Liver (tissue), 9 donors: ENCODE results near the gene CASTOR1. TPM values are rescaled to one million over a fixed set of nuclear protein-coding genes. Genes with fewer than 3 reads are reported as not detected.

Experiments
- DNase-seq: peaks from one replicate; pipeline ENCODE4 v3.0.0-alpha.2; 2017; ENCODE audit warnings: low spot score
- H3K27ac ChIP-seq, 2 donors: one replicate each; pipeline ENCODE4 v1.7.0; 2013; ENCODE audit warnings: inconsistent platforms in 2 of 2, low read length in 2 of 2, control low read depth in 1 of 2, low read depth in 1 of 2, mild to moderate bottlenecking in 1 of 2
- H3K27me3 ChIP-seq, 4 donors: one replicate each; pipeline versions ENCODE4 v1.6.1 to v1.7.0; 2013; ENCODE audit warnings: low read length in 3 of 4, inconsistent platforms in 1 of 4, mild to moderate bottlenecking in 1 of 4, moderate library complexity in 1 of 4; ENCODE audit not compliant: control insufficient read depth in 4 of 4, insufficient read depth in 4 of 4
- H3K36me3 ChIP-seq, 4 donors: one replicate each; pipeline versions ENCODE4 v1.6.1 to v1.7.0; 2013; ENCODE audit warnings: low read length in 3 of 4, mild to moderate bottlenecking in 3 of 4, low read depth in 1 of 4, moderate library complexity in 1 of 4; ENCODE audit not compliant: control insufficient read depth in 4 of 4, insufficient read depth in 3 of 4
- H3K4me1 ChIP-seq, 4 donors: one replicate each; pipeline versions ENCODE4 v1.6.1 to v1.7.0; 2013; ENCODE audit warnings: low read length in 3 of 4, mild to moderate bottlenecking in 3 of 4, moderate library complexity in 1 of 4; ENCODE audit not compliant: control insufficient read depth in 4 of 4, insufficient read depth in 4 of 4
- H3K4me3 ChIP-seq, 3 donors: one replicate each; pipeline versions ENCODE4 v1.6.1 to v1.7.0; 2013; ENCODE audit warnings: low read length in 3 of 3, control low read depth in 1 of 3, low read depth in 1 of 3, mild to moderate bottlenecking in 1 of 3
- H3K9ac ChIP-seq, 2 donors: one replicate each; pipeline ENCODE4 v1.7.0; 2013; ENCODE audit warnings: low read length in 2 of 2, mild to moderate bottlenecking in 2 of 2, moderate library complexity in 2 of 2, control low read depth in 1 of 2, low read depth in 1 of 2
- H3K9me3 ChIP-seq, 4 donors: one replicate each; pipeline versions ENCODE4 v1.6.1 to v1.7.0; 2013; ENCODE audit warnings: low read length in 3 of 4; ENCODE audit not compliant: control insufficient read depth in 4 of 4
- ATF3 ChIP-seq: IDR thresholded peaks from 2 replicates; pipeline ENCODE4 v1.6.1; 2016; ENCODE audit warnings: antibody characterized with exemption
- EGR1 ChIP-seq, 2 donors: IDR thresholded peaks; 2 replicates each; pipeline ENCODE4 v1.6.1; 2016 to 2018; ENCODE audit warnings: antibody characterized with exemption in 2 of 2, low read depth in 2 of 2
- FOXA1 ChIP-seq: IDR thresholded peaks from 2 replicates; pipeline ENCODE4 v1.6.1; 2016; ENCODE audit warnings: antibody characterized with exemption
- FOXA2 ChIP-seq: IDR thresholded peaks from 2 replicates; pipeline ENCODE4 v1.6.1; 2016; ENCODE audit warnings: antibody characterized with exemption
- GABPA ChIP-seq, 2 donors: IDR thresholded peaks in 1 of 2; conservative IDR thresholded peaks in 1 of 2; 2 replicates each; pipeline ENCODE4 v1.6.1; 2016; ENCODE audit warnings: antibody characterized with exemption in 2 of 2, mild to moderate bottlenecking in 1 of 2, moderate library complexity in 1 of 2
- HNF4A ChIP-seq, 2 donors: conservative IDR thresholded peaks; 2 replicates each; pipeline ENCODE4 v1.6.1; 2016; ENCODE audit warnings: antibody characterized with exemption in 2 of 2, mild to moderate bottlenecking in 2 of 2
- JUND ChIP-seq, 2 donors: IDR thresholded peaks; 2 replicates each; pipeline ENCODE4 v1.6.1; 2016; ENCODE audit warnings: antibody characterized with exemption in 2 of 2
- MAX ChIP-seq: IDR thresholded peaks from 2 replicates; pipeline ENCODE4 v1.6.1; 2016; ENCODE audit warnings: antibody characterized with exemption
- REST ChIP-seq: IDR thresholded peaks from 2 replicates; pipeline ENCODE4 v1.6.1; 2016; ENCODE audit warnings: antibody characterized with exemption, mild to moderate bottlenecking
- RXRA ChIP-seq, 2 donors: IDR thresholded peaks; 2 replicates each; pipeline ENCODE4 v1.6.1; 2017 to 2018; ENCODE audit warnings: antibody characterized with exemption in 2 of 2, mild to moderate bottlenecking in 1 of 2
- TAF1 ChIP-seq: conservative IDR thresholded peaks from 2 replicates; pipeline ENCODE4 v1.6.1; 2016; ENCODE audit warnings: antibody characterized with exemption, mild to moderate bottlenecking
- YY1 ChIP-seq: IDR thresholded peaks from 2 replicates; pipeline ENCODE4 v1.6.1; 2016; ENCODE audit warnings: antibody characterized with exemption, mild to moderate bottlenecking
- ZBTB33 ChIP-seq: IDR thresholded peaks from 2 replicates; pipeline ENCODE4 v1.6.1; 2016; ENCODE audit warnings: antibody characterized with exemption
- WGBS: extraction: QIAGEN DNeasy Blood & Tissue Kit; methylation state at CpG from one replicate; pipeline ENCODE4 v1.1.7; 2013; 5-methylcytosine and 5-hydroxymethylcytosine counted together
- polyA plus RNA-seq, 2 donors: library from polyadenylated mRNA; stranded (reverse) in 1 of 2; unstranded in 1 of 2; fragments of 200-250 nt in 1 of 2; fragments of >200 nt in 1 of 2; fragmentation: Nextera tagmentation in 1 of 2; extraction: Ambion mirVana in 1 of 2; gene quantifications; one replicate each; pipeline versions ENCODE4 v1.2.1 to v1.2.3, GENCODE V29; 2013 to 2015
- total RNA-seq, 2 donors: library from RNA; depleted of rRNA; stranded (reverse); fragments of >200 nt; gene quantifications; one replicate each; pipeline ENCODE4 v1.2.3, GENCODE V29; 2014
- donor health status: healthy.
- donor health status: healthy.
- donor health status: healthy.
- donor health status: healthy.
- donor health status: healthy.

Gene CASTOR1
- total and polyA plus RNA-seq, 4 donors = 1.8 to 5.4 (median 2.4) TPM

- TF ChIP-seq FOXA1 = no peak
Measured at GRCh38 chr22:30304495-30305244, 15.4 kb upstream of the CASTOR1 start (continued).

DNA sequence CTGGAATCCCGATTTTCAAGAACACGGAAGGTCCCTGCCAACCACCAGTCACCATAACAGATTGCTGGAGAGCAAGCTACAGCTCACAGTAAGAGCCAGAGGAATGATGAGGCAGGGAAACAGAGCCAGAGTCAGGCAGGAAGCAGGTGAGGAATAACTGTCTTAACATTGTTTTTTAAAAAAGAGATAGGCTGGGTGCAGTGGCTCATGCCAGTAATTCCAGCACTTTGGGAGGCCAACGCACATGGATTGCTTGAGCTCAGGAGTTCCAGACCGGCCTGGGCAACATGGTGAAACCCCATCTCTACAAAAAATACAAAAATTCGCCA lies 13.5 kb upstream of the CASTOR1 start:
- DNase-seq = no peak
- TF ChIP-seq GABPA (IDR thresholded peaks at IDR 0.05 in 1 of 2, conservative IDR thresholded peaks at IDR 0.05 in 1 of 2) = no peak
- no peak for TF ChIP-seq FOXA1
- H3K4me1 ChIP-seq = peaks cover 0 to 23% (median 16%) of the 10 kb centered on the region in 4 donors
- H3K9me3 ChIP-seq = no peaks in the 10 kb centered on the region
- no peak overlapping the region for H3K9ac ChIP-seq
- peak overlapping the region in 1 of 2 donors; percentile 45 for H3K27ac ChIP-seq
- H3K36me3 ChIP-seq = peaks cover 0 to 23% (median 9%) of the 10 kb centered on the region in 4 donors
- 87% methylated on average over 5 of the region's 5 CpGs for WGBS
- no peak overlapping the region for H3K4me3 ChIP-seq
- H3K27me3 ChIP-seq = no peaks in the 10 kb centered on the region

DNA sequence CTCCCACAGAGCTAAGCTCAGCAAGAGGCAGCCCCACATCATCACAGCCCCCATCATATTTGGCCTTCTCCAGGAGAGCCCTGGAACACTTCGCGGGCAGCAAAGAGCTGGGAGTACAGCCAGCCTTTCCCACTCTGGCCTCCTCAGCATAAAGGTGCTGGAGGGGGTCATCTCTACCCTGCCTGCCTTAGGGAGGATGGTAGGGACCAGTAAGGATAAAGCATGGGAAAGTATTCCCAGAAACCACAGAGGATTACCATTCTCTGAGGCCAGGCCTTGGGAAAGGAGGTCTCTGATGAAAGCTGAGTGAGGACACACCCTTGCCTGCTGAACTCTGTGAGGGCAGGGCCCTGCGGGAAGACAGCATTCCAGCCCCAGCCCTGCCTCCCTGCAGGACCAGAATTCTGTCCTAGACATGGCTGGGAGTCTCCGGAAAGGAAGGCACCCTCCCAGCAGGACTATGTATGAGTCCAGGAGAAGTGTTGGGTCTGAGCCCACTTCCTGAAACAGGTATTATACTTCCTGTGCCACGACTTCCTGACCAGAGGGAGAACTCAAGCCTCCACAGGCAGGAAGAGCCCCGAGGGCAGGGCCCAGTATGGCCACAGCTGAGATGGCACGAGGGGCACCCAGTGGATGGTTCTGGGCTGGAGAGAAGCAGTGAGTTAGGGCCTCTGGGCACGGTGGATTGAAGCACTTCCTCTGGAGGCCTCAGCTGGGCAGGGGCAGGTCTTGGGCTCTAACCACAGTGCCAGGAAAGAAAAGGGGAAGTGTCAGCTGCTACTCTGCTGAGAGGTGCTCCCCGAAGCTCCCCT lies 12.9 kb upstream of the CASTOR1 start:
- H3K4me1 ChIP-seq = peaks cover 0 to 23% (median 16%) of the 10 kb centered on the region in 4 donors
- no peak overlapping the region for H3K9ac ChIP-seq
- H3K9me3 ChIP-seq = no peaks in the 10 kb centered on the region
- H3K36me3 ChIP-seq = peaks cover 0 to 28% (median 11%) of the 10 kb centered on the region in 4 donors
- TF ChIP-seq YY1 = no peak
- TF ChIP-seq ATF3 = no peak
- no peak for TF ChIP-seq MAX
- TF ChIP-seq TAF1 = no peak
- TF ChIP-seq REST = no peak
- TF ChIP-seq JUND (IDR thresholded peaks at IDR 0.05) = no peak
- TF ChIP-seq FOXA2 = no peak
- no peak for TF ChIP-seq EGR1 (IDR thresholded peaks at IDR 0.05; ENCODE audit: low read depth in 2 of 2)
- no peak for TF ChIP-seq ZBTB33
- TF ChIP-seq HNF4A (conservative IDR thresholded peaks at IDR 0.05) = no peak
- TF ChIP-seq RXRA (IDR thresholded peaks at IDR 0.05) = no peak
- peak overlapping the region; percentile 1 to 45 for H3K27ac ChIP-seq
- H3K27me3 ChIP-seq = no peaks in the 10 kb centered on the region
- no peak overlapping the region for H3K4me3 ChIP-seq
- 68% methylated on average over 9 of the region's 9 CpGs for WGBS
- no peak for DNase-seq
